Mesenteric fat pad (tissue), 1 donor: ENCODE results near the gene MGLL. TPM values are rescaled to one million over a fixed set of nuclear protein-coding genes. Genes with fewer than 3 reads are reported as not detected.
A peak's percentile ranks its signal among the peaks of the same experiment; 100 is the strongest.

Experiments used
- DNase-seq: peaks from one replicate; pipeline ENCODE4 v3.0.0-alpha.2; 2020; ENCODE audit warnings: low spot score
- total RNA-seq: library from RNA; stranded (reverse); fragmentation: NEBNext Ultra II Directional; extraction: Animal tissue kit (Norgen Biotek cat#: 25700); gene quantifications from one replicate; pipeline ENCODE4 v1.2.1, GENCODE V29; 2021
- donor health status: DM: yes; HTN: yes; CAD: no.

Gene MGLL
- total RNA-seq, 1 donor from 2014 or later: 301 TPM

- DNase-seq: peak; percentile 76
Measured at GRCh38 chr3:127639173-127640041, 182.9 kb downstream of the MGLL start.

Other genes with a start within 250 kb of the MGLL start
- 24.6 TPM for gene TPRA1, start 231.8 kb downstream of the MGLL start, total RNA-seq
- 2.4 TPM for gene MCM2, start 224.1 kb downstream of the MGLL start, total RNA-seq
- gene PODXL2, start 193.3 kb downstream of the MGLL start, total RNA-seq: 2.5 TPM
- 34.8 TPM for gene ABTB1, start 149.6 kb downstream of the MGLL start, total RNA-seq
- 0.10 TPM for gene KBTBD12, start 92.7 kb upstream of the MGLL start, total RNA-seq
- gene SEC61A1, start 229.9 kb upstream of the MGLL start, total RNA-seq: 226 TPM